Vagina (tissue), 2 donors: ENCODE measurements around the gene CRYGA. TPM values are rescaled to one million over a fixed set of nuclear protein-coding genes. Genes with fewer than 3 reads are reported as not detected.

Experiments used
- DNase-seq, 2 donors: peaks; one replicate each; pipeline ENCODE4 v3.0.0-alpha.2; 2017; ENCODE audit errors: extremely low spot score in 2 of 2
- H3K27ac ChIP-seq: fragments of 200-600 bp; sonication (generic); one replicate; pipeline ENCODE4 v1.5.1; 2019
- H3K27me3 ChIP-seq: fragments of 200-600 bp; sonication (generic); one replicate; pipeline ENCODE4 v1.5.1; 2019
- H3K36me3 ChIP-seq, 2 donors: fragments of 200-600 bp; sonication (generic); one replicate each; pipeline ENCODE4 v1.5.1; 2017 to 2019
- H3K4me1 ChIP-seq: fragments of 200-600 bp; sonication (generic); one replicate; pipeline ENCODE4 v1.5.1; 2019
- H3K4me3 ChIP-seq, 2 donors: fragments of 200-600 bp; sonication (generic); 1 replicate in 1 of 2; 2 replicates in 1 of 2; pipeline ENCODE4 v1.5.1; 2016 to 2019
- H3K9me3 ChIP-seq: fragments of 200-600 bp; sonication (generic); one replicate; pipeline ENCODE4 v1.5.1; 2019
- CTCF ChIP-seq, 3 experiments: fragments of 450-650 bp in 2 of 3; fragments of 200-600 bp in 1 of 3; sonication (generic) in 1 of 3; IDR thresholded peaks; one replicate each; pipeline ENCODE4 v1.5.1; 2017 to 2019; ENCODE audit warnings: antibody characterized with exemption in 3 of 3, mild to moderate bottlenecking in 2 of 3, moderate library complexity in 2 of 3
- POLR2A ChIP-seq, 2 donors: fragments of 450-650 bp; IDR thresholded peaks; one replicate each; pipeline ENCODE4 v1.6.1; 2017; ENCODE audit warnings: antibody characterized with exemption in 2 of 2, mild to moderate bottlenecking in 2 of 2, moderate library complexity in 2 of 2
- POLR2AphosphoS5 ChIP-seq, 2 donors: sonication (generic); formaldehyde crosslinking; IDR thresholded peaks; one replicate each; pipeline ENCODE4 v1.9.0; 2017; ENCODE audit warnings: antibody characterized with exemption in 2 of 2, mild to moderate bottlenecking in 2 of 2, low read depth in 1 of 2; ENCODE audit not compliant: insufficient read depth in 1 of 2
- intact Hi-C: fragments of 100-400 bp; cut with DNase I; formaldehyde crosslinking; loops from one replicate; pipeline ENCODE4 v1.15.1; 2023
- total RNA-seq: library from RNA; depleted of rRNA; stranded (reverse); fragments of >200 nt; gene quantifications from one replicate; pipeline ENCODE4 v1.2.3, GENCODE V29; 2016

CRYGA gene
- total RNA-seq, 1 donor from 2014 or later: not detected

DNA sequence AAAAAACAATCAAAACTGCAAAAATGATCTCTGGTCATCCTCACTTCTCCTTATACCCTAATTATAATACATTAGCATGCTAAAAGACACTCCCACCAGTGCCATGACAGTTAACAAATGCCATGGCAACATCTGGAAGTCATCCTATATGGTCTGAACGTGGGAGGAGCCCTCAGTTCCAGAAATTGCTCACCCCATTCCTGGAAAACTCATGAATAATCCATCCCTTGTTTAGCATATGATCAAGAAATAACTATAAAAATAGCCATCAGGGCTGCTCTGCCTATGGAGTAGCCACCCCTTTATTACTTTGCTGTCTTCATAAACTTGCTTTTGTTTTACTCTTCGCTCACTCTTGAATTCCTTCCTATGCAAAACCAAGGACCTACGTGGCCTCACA, 32.1 kb upstream of the CRYGA start:
- no peaks in the 10 kb centered on the region for H3K4me1 ChIP-seq
- no peak for TF ChIP-seq POLR2A (IDR thresholded peaks at IDR 0.05)
- no peak for TF ChIP-seq CTCF (IDR thresholded peaks at IDR 0.05)
- no peak for TF ChIP-seq POLR2AphosphoS5 (IDR thresholded peaks at IDR 0.05; ENCODE audit: insufficient read depth in 1 of 2, low read depth in 1 of 2)
- H3K9me3 ChIP-seq: no peaks in the 10 kb centered on the region
- intact Hi-C loops: no loop called here
- H3K27ac ChIP-seq: no peak overlapping the region
- H3K36me3 ChIP-seq: no peaks in the 10 kb centered on the region
- no peaks in the 10 kb centered on the region for H3K27me3 ChIP-seq
- no peak overlapping the region for H3K4me3 ChIP-seq
- no peak for DNase-seq

- H3K4me3 ChIP-seq: no peak overlapping the region
- no peaks in the 10 kb centered on the region for H3K9me3 ChIP-seq
- TF ChIP-seq POLR2A (IDR thresholded peaks at IDR 0.05) (no peak), CTCF (IDR thresholded peaks at IDR 0.05) (no peak), POLR2AphosphoS5 (IDR thresholded peaks at IDR 0.05; ENCODE audit: insufficient read depth in 1 of 2, low read depth in 1 of 2) (no peak)
Measured at GRCh38 chr2:208192611-208193236, 29.3 kb upstream of the CRYGA start.

GRCh38 chr2:208189810-208190503, 26.6 kb upstream of the CRYGA start, which contains the start of gene C2orf80:
TSS of gene C2orf80 (minus strand) at chr2:208190030. CDS start at chr2:208186986, 3,044 bp downstream.
- no peak for DNase-seq

More at GRCh38 chr2:208192611-208193236, 29.3 kb upstream of the CRYGA start:
- DNase-seq: no peak
- no peak overlapping the region for H3K27ac ChIP-seq
- no peaks in the 10 kb centered on the region for H3K36me3 ChIP-seq
- intact Hi-C loops: no loop called here
- no peaks in the 10 kb centered on the region for H3K4me1 ChIP-seq
- no peaks in the 10 kb centered on the region for H3K27me3 ChIP-seq

GRCh38 chr2:208189069-208189809, 25.9 kb upstream of the CRYGA start:
- no peak for DNase-seq
- no peaks in the 10 kb centered on the region for H3K4me1 ChIP-seq
- no peaks in the 10 kb centered on the region for H3K9me3 ChIP-seq
- H3K4me3 ChIP-seq: no peak overlapping the region
- H3K27me3 ChIP-seq: no peaks in the 10 kb centered on the region
- H3K27ac ChIP-seq: no peak overlapping the region
- intact Hi-C loops: no loop called here
- no peaks in the 10 kb centered on the region for H3K36me3 ChIP-seq
- no peak for TF ChIP-seq POLR2A (IDR thresholded peaks at IDR 0.05)
- no peak for TF ChIP-seq POLR2AphosphoS5 (IDR thresholded peaks at IDR 0.05; ENCODE audit: insufficient read depth in 1 of 2, low read depth in 1 of 2)
- no peak for TF ChIP-seq CTCF (IDR thresholded peaks at IDR 0.05)

More at GRCh38 chr2:208189810-208190503, 26.6 kb upstream of the CRYGA start, which contains the start of gene C2orf80:
- TF ChIP-seq POLR2A (IDR thresholded peaks at IDR 0.05) (no peak), CTCF (IDR thresholded peaks at IDR 0.05) (no peak), POLR2AphosphoS5 (IDR thresholded peaks at IDR 0.05; ENCODE audit: insufficient read depth in 1 of 2, low read depth in 1 of 2) (no peak)
- Histone ChIP-seq H3K27ac (no peak within 1 kb of the TSS), H3K9me3 (no peaks in the 10 kb centered on the region), H3K36me3 (no peaks in the 10 kb centered on the region), H3K4me1 (no peaks in the 10 kb centered on the region), H3K27me3 (no peaks in the 10 kb centered on the region), H3K4me3 (no peak within 1 kb of the TSS)
- intact Hi-C loops: no loop called here
